WTC11 (cell line): Measurements from ENCODE around the gene ZNF236. TPM values are rescaled to one million over a fixed set of nuclear protein-coding genes. Genes with fewer than 3 reads are reported as not detected.

Source experiments
- ATAC-seq: fragments of 200-7000 bp; cut with Tn5 transposase; 2 replicates; pipeline ENCODE4 v1.10.0; 2021; ENCODE audit warnings: mild to moderate bottlenecking, moderate library complexity
- CTCF ChIA-PET: fragments of 300-600 bp; sonication (Branson Sonifier 250); formaldehyde crosslinking; loops from one replicate; lab custom pipeline; 2021; ENCODE audit warnings: antibody characterized with exemption; lab: Charles Lee
- POLR2A ChIA-PET: fragments of 350-600 bp; sonication (Branson Sonifier 250); formaldehyde crosslinking; loops from one replicate; lab custom pipeline; 2021; ENCODE audit warnings: antibody characterized with exemption; lab: Charles Lee
- DNase-seq: peaks from one replicate; pipeline ENCODE4 v3.0.0; 2021; ENCODE audit warnings: low spot score
- H3K27ac Mint-ChIP-seq: 2 replicates; pipeline ENCODE4 v1.8.0; 2021; ENCODE audit warnings: mixed read lengths
- H3K27me3 Mint-ChIP-seq: 2 replicates; pipeline ENCODE4 v1.8.0; 2021; ENCODE audit warnings: low read depth, mild to moderate bottlenecking, moderate library complexity, mixed read lengths
- H3K36me3 Mint-ChIP-seq: 2 replicates; pipeline ENCODE4 v1.8.0; 2021; ENCODE audit warnings: mixed read lengths
- H3K4me1 Mint-ChIP-seq: 2 replicates; pipeline ENCODE4 v1.8.0; 2022; ENCODE audit warnings: mixed read lengths
- H3K4me3 Mint-ChIP-seq: 2 replicates; pipeline ENCODE4 v1.8.0; 2021; ENCODE audit warnings: mild to moderate bottlenecking, moderate library complexity, mixed read lengths
- H3K9me3 Mint-ChIP-seq: 2 replicates; pipeline ENCODE4 v1.8.0; 2021; ENCODE audit warnings: mixed read lengths
- AR ChIP-seq: fragments of 250-450 bp; sonication (Bioruptor Pico); IDR thresholded peaks from 2 replicates; pipeline ENCODE4 v1.9.0; 2021; ENCODE audit warnings: mild to moderate bottlenecking
- CBFB ChIP-seq: sonication (generic); formaldehyde crosslinking; IDR thresholded peaks from 2 replicates; pipeline ENCODE4 v1.8.1; 2022; ENCODE audit warnings: mild to moderate bottlenecking, low read depth, missing genetic modification reagents
- ERG ChIP-seq: fragments of 250-450 bp; sonication (Bioruptor Pico); IDR thresholded peaks from 2 replicates; pipeline ENCODE4 v1.8.0; 2021; ENCODE audit warnings: mild to moderate bottlenecking
- ESRRA ChIP-seq: sonication (generic); formaldehyde crosslinking; IDR thresholded peaks from 2 replicates; pipeline ENCODE4 v1.8.1; 2022; ENCODE audit warnings: mild to moderate bottlenecking, missing genetic modification reagents, borderline replicate concordance
- ETV6 ChIP-seq: sonication (generic); formaldehyde crosslinking; IDR thresholded peaks from 2 replicates; pipeline ENCODE4 v1.8.1; 2022; ENCODE audit warnings: mild to moderate bottlenecking, missing genetic modification reagents
- JAZF1 ChIP-seq: fragments of 250-450 bp; sonication (Bioruptor Pico); IDR thresholded peaks from 2 replicates; pipeline ENCODE4 v1.9.0; 2021; ENCODE audit warnings: moderate library complexity, mild to moderate bottlenecking, inconsistent platforms
- KAT7 ChIP-seq: sonication (generic); formaldehyde crosslinking; IDR thresholded peaks from 2 replicates; pipeline ENCODE4 v1.8.1; 2023; ENCODE audit warnings: missing genetic modification reagents, mild to moderate bottlenecking, borderline replicate concordance
- NFATC4 ChIP-seq: fragments of 250-450 bp; sonication (Bioruptor Pico); IDR thresholded peaks from 2 replicates; pipeline ENCODE4 v1.9.0; 2021; ENCODE audit warnings: mild to moderate bottlenecking
- OVOL2 ChIP-seq: fragments of 250-450 bp; sonication (Bioruptor Pico); IDR thresholded peaks from 2 replicates; pipeline ENCODE4 v1.9.0; 2021; ENCODE audit warnings: mild to moderate bottlenecking, borderline replicate concordance
- PREB ChIP-seq: sonication (generic); formaldehyde crosslinking; IDR thresholded peaks from 2 replicates; pipeline ENCODE4 v1.8.1; 2022; ENCODE audit warnings: mild to moderate bottlenecking, missing genetic modification reagents, moderate library complexity, borderline replicate concordance
- RELA ChIP-seq: sonication (generic); formaldehyde crosslinking; IDR thresholded peaks from 2 replicates; pipeline ENCODE4 v1.8.1; 2022; ENCODE audit warnings: missing genetic modification reagents, mild to moderate bottlenecking, borderline replicate concordance
- SOX15 ChIP-seq: fragments of 250-450 bp; sonication (Bioruptor Pico); IDR thresholded peaks from 2 replicates; pipeline ENCODE4 v1.9.0; 2021; ENCODE audit warnings: mild to moderate bottlenecking
- SP1 ChIP-seq: sonication (generic); formaldehyde crosslinking; conservative IDR thresholded peaks from 2 replicates; pipeline ENCODE4 v1.8.1; 2022; ENCODE audit warnings: missing genetic modification reagents
- TEAD4 ChIP-seq: sonication (generic); formaldehyde crosslinking; IDR thresholded peaks from 2 replicates; pipeline ENCODE4 v1.8.0; 2022; ENCODE audit warnings: mild to moderate bottlenecking, missing genetic modification reagents
- TP53 ChIP-seq: sonication (generic); formaldehyde crosslinking; IDR thresholded peaks from 2 replicates; pipeline ENCODE4 v1.8.1; 2023; ENCODE audit warnings: mild to moderate bottlenecking, missing genetic modification reagents
- ZNF121 ChIP-seq: sonication (generic); formaldehyde crosslinking; IDR thresholded peaks from 2 replicates; pipeline ENCODE4 v1.8.0; 2023; ENCODE audit warnings: missing genetic modification reagents
- ZNF512 ChIP-seq: sonication (generic); formaldehyde crosslinking; IDR thresholded peaks from 2 replicates; pipeline ENCODE4 v1.8.1; 2022; ENCODE audit warnings: missing genetic modification reagents, borderline replicate concordance
- total RNA-seq: library from RNA; stranded (reverse); gene quantifications from 3 replicates; pipeline ENCODE4 v1.2.3, GENCODE V29; 2021
- TF ChIP-seq, protein P1 (sequence below): fragments of 250-450 bp; sonication (Bioruptor Pico); IDR thresholded peaks from 2 replicates; pipeline ENCODE4 v2.1.2; 2022; ENCODE audit warnings: mild to moderate bottlenecking, moderate library complexity
- TF ChIP-seq, protein P2 (sequence below): fragments of 250-450 bp; sonication (Bioruptor Pico); IDR thresholded peaks from 2 replicates; pipeline ENCODE4 v1.9.0; 2021; ENCODE audit warnings: moderate library complexity, mild to moderate bottlenecking, inconsistent platforms, borderline replicate concordance
- TF ChIP-seq, protein P3 (sequence below): sonication (generic); formaldehyde crosslinking; IDR thresholded peaks from 2 replicates; pipeline ENCODE4 v1.8.0; 2022; ENCODE audit warnings: missing genetic modification reagents

Gene ZNF236
- total RNA-seq, 1 experiment from 2014 or later, result 19.9 TPM

DNA sequence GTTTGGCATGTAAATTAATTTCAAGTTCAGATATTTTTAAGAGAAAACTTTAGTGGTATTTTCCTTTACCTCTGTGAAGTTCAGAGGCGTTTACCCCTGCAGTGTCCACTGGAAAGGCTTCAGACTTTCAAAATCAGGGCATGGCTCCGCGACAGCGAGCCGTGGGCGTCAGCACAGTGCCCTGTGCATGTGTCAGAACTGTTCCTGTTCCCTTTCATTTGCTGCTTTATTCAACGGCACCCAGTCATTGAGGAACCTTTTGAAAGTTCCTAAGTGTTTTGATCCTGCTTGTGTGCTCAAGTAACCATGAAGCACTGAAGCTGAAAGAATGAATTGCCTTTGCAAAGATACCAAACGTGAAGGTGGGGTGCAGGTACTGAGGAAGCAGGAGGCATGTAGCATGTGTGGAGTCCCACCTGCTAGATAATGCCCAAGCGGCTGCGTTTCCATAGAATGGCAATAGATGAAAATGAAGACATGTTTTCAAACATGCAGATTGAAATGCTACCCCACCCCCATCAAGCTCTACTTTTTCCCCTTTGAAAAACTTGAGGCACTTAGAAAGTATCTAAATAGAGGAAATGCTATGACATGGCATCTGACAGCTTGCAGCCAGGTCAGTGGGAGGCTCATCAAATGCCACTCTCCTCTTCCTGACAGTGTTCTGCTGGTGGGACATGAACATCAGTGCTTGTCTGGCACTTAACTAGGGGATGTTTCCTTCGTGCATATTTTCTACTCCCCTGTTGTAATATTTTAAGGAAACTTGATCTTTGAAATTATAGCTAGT lies 148.6 kb downstream of the ZNF236 start:
- ATAC-seq (no peak), DNase-seq (no peak)
- peak overlapping the region; percentile 38 for H3K27ac Mint-ChIP-seq
- ChIA-PET POLR2A (no interaction called here), CTCF (interaction anchor here (0.6 to 0.9 kb wide), 2 partner anchors 49 to 305 kb away, joined by 3 read pairs; no protein-coding TSS in a partner anchor)
- peaks cover 45% of the 10 kb centered on the region for H3K4me1 Mint-ChIP-seq
- H3K4me3 Mint-ChIP-seq, result no peak overlapping the region
- TF ChIP-seq ERG (no peak), JAZF1 (CRISPR knock-in tag) (no peak), PREB (no peak), ETV6 (no peak), TP53 (no peak), ESRRA (CRISPR knock-in tag) (no peak), SP1 (no peak), AR (CRISPR knock-in tag) (no peak), RELA (no peak), SOX15 (no peak), KAT7 (CRISPR knock-in tag) (no peak), TEAD4 (no peak), OVOL2 (CRISPR knock-in tag) (no peak), ZNF512 (CRISPR knock-in tag) (no peak)
- TF ChIP-seq, protein P1, sequence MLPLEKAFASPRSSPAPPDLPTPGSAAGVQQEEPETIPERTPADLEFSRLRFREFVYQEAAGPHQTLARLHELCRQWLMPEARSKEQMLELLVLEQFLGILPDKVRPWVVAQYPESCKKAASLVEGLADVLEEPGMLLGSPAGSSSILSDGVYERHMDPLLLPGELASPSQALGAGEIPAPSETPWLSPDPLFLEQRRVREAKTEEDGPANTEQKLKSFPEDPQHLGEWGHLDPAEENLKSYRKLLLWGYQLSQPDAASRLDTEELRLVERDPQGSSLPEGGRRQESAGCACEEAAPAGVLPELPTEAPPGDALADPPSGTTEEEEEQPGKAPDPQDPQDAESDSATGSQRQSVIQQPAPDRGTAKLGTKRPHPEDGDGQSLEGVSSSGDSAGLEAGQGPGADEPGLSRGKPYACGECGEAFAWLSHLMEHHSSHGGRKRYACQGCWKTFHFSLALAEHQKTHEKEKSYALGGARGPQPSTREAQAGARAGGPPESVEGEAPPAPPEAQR (CRISPR knock-in tag), result no peak
- TF ChIP-seq, protein P2, sequence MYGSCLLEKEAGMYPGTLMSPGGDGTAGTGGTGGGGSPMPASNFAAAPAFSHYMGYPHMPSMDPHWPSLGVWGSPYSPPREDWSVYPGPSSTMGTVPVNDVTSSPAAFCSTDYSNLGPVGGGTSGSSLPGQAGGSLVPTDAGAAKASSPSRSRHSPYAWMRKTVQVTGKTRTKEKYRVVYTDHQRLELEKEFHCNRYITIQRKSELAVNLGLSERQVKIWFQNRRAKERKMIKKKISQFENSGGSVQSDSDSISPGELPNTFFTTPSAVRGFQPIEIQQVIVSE (CRISPR knock-in tag), result no peak
- no peaks in the 10 kb centered on the region; the same call in 1 of the 2 replicates for H3K36me3 Mint-ChIP-seq
- H3K27me3 Mint-ChIP-seq, result no peaks in the 10 kb centered on the region
- no peaks in the 10 kb centered on the region for H3K9me3 Mint-ChIP-seq

GRCh38 chr18:76972241-76972640 lies 149.9 kb downstream of the ZNF236 start:
- DNase-seq (no peak), ATAC-seq (no peak)
- Mint-ChIP-seq H3K36me3 (no peaks in the 10 kb centered on the region; the same call in 1 of the 2 replicates), H3K27ac (no peak overlapping the region), H3K4me1 (peaks cover 45% of the 10 kb centered on the region), H3K27me3 (no peaks in the 10 kb centered on the region), H3K9me3 (no peaks in the 10 kb centered on the region), H3K4me3 (no peak overlapping the region)
- ChIA-PET POLR2A (no interaction called here), CTCF (no interaction called here)
- TF ChIP-seq CBFB (CRISPR knock-in tag), result no peak
- TF ChIP-seq ZNF121 (CRISPR knock-in tag), result no peak
- no peak for TF ChIP-seq SP1
- TF ChIP-seq NFATC4 (CRISPR knock-in tag), result no peak
- TF ChIP-seq, protein P3, sequence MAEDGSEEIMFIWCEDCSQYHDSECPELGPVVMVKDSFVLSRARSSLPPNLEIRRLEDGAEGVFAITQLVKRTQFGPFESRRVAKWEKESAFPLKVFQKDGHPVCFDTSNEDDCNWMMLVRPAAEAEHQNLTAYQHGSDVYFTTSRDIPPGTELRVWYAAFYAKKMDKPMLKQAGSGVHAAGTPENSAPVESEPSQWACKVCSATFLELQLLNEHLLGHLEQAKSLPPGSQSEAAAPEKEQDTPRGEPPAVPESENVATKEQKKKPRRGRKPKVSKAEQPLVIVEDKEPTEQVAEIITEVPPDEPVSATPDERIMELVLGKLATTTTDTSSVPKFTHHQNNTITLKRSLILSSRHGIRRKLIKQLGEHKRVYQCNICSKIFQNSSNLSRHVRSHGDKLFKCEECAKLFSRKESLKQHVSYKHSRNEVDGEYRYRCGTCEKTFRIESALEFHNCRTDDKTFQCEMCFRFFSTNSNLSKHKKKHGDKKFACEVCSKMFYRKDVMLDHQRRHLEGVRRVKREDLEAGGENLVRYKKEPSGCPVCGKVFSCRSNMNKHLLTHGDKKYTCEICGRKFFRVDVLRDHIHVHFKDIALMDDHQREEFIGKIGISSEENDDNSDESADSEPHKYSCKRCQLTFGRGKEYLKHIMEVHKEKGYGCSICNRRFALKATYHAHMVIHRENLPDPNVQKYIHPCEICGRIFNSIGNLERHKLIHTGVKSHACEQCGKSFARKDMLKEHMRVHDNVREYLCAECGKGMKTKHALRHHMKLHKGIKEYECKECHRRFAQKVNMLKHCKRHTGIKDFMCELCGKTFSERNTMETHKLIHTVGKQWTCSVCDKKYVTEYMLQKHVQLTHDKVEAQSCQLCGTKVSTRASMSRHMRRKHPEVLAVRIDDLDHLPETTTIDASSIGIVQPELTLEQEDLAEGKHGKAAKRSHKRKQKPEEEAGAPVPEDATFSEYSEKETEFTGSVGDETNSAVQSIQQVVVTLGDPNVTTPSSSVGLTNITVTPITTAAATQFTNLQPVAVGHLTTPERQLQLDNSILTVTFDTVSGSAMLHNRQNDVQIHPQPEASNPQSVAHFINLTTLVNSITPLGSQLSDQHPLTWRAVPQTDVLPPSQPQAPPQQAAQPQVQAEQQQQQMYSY (CRISPR knock-in tag), result no peak
